BJ (cell line): Measurements from ENCODE around the gene ZFYVE28. TPM values are rescaled to one million over a fixed set of nuclear protein-coding genes. Genes with fewer than 3 reads are reported as not detected.

Source experiments
- CTCF ChIA-PET: fragments of 350-600 bp; formaldehyde crosslinking; extraction: SDS; loops from one replicate; lab custom pipeline; 2021; ENCODE audit warnings: antibody characterized with exemption, inconsistent platforms; lab: Yijun Ruan, JAX
- POLR2A ChIA-PET: fragments of 300-600 bp; sonication (Branson Sonifier 250); formaldehyde crosslinking; extraction: SDS; loops from one replicate; lab custom pipeline; 2021; ENCODE audit warnings: antibody characterized with exemption; lab: Charles Lee
- DNase-seq: peaks from one replicate; pipeline ENCODE4 v3.0.0-alpha.2; 2011; ENCODE audit warnings: low read depth
- H3K27me3 ChIP-seq: 2 replicates; pipeline ENCODE4 v1.6.0; 2011; ENCODE audit warnings: low read length; ENCODE audit not compliant: control insufficient read depth, insufficient read depth
- H3K36me3 ChIP-seq: 2 replicates; pipeline ENCODE4 v1.5.1; 2011; ENCODE audit warnings: low read length; ENCODE audit not compliant: control insufficient read depth, insufficient read depth
- H3K4me3 ChIP-seq: 2 replicates; pipeline ENCODE4 v1.5.1; 2011; ENCODE audit warnings: low read depth, mild to moderate bottlenecking, control low read depth, low read length
- polyA plus RNA-seq: library from polyadenylated mRNA; depleted of rRNA; stranded (reverse); fragments of >200 nt; gene quantifications from 2 replicates; pipeline ENCODE4 v1.2.3, GENCODE V29; 2011
- TF ChIP-seq, protein P1 (sequence below): IDR thresholded peaks from 2 replicates; pipeline ENCODE4 v1.5.1; 2011; ENCODE audit warnings: low read depth, mild to moderate bottlenecking, control low read depth, inconsistent platforms, low read length, moderate library complexity; ENCODE audit not compliant: insufficient read depth

ZFYVE28 gene
- polyA plus RNA-seq, 1 experiment = 4.4 TPM

DNA sequence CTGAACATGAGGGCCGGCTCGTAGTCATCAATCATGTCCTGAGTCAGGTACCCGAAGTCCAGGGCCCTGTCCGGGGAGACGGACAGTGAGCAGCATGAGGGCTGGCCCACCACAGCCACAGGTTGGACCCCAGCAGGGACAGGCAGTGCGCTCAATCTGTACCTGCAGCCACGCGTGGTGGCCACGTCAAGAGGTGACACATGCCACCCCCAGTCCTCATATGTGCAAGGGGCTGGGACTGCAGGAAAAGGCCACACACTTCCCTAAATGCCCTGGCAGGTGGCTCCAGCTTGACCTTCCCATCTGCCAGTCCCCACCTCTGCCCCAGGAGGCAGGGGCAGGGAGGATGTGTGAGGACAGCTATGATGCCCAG, 82.7 kb downstream of the ZFYVE28 start:
- CTCF ChIA-PET = no interaction called here
- no peak for DNase-seq
- H3K4me3 ChIP-seq = no peak overlapping the region

DNA sequence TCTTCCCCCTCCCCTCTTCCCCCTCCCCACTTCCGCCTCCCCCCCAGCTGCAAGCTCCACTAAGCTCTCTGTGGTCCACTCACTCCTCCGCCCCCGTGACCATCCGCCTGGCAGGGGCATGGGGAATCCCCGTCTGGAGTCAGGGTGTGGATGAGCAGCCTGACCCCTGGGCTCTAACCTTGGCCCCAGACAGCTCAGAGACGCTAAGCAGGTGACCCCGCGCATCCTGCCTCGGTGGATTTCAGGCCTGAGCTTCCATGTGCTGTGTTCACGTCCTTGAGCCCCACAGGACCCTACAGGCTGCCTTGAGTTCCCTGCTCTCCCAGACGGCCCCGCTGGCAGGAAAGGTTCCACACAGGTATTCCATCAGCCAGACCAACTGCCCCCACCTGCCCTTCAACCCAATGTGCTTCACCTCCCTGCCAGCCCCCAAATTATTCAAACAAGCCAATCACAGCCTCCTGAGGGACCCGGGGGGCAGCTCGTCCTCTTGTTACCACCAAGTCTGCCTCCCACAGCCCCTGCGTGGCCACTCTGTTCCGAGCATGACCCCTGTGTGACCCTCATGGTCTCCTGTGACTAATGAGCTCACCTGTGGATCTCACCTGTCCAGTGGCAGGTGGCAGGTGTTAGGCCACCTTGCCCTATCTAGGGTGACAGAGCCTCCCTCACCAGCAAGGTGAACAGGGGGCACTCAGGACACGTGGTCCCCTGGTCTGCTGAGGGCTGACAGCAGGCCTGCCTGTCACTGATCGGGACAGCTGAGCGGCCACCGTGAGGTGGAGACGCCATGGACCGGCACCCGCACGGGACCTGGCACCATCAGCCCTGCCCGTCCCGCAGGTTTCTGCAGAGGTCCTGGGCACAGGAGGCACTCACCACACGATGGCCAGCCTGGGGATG, 83.4 kb downstream of the ZFYVE28 start:
- TF ChIP-seq, protein P1, sequence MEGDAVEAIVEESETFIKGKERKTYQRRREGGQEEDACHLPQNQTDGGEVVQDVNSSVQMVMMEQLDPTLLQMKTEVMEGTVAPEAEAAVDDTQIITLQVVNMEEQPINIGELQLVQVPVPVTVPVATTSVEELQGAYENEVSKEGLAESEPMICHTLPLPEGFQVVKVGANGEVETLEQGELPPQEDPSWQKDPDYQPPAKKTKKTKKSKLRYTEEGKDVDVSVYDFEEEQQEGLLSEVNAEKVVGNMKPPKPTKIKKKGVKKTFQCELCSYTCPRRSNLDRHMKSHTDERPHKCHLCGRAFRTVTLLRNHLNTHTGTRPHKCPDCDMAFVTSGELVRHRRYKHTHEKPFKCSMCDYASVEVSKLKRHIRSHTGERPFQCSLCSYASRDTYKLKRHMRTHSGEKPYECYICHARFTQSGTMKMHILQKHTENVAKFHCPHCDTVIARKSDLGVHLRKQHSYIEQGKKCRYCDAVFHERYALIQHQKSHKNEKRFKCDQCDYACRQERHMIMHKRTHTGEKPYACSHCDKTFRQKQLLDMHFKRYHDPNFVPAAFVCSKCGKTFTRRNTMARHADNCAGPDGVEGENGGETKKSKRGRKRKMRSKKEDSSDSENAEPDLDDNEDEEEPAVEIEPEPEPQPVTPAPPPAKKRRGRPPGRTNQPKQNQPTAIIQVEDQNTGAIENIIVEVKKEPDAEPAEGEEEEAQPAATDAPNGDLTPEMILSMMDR = no peak
- DNase-seq = no peak
- POLR2A ChIA-PET = no interaction called here
- H3K36me3 ChIP-seq = no peaks in the 10 kb centered on the region; the same call in 1 of the 2 replicates
- CTCF ChIA-PET = no interaction called here
- no peaks in the 10 kb centered on the region for H3K27me3 ChIP-seq
- no peak overlapping the region for H3K4me3 ChIP-seq

More for the DNA sequence above, 82.7 kb downstream of the ZFYVE28 start:
- no peaks in the 10 kb centered on the region for H3K27me3 ChIP-seq
- TF ChIP-seq, protein P1 = no peak
- POLR2A ChIA-PET = no interaction called here
- H3K36me3 ChIP-seq = no peaks in the 10 kb centered on the region; the same call in 1 of the 2 replicates

DNA sequence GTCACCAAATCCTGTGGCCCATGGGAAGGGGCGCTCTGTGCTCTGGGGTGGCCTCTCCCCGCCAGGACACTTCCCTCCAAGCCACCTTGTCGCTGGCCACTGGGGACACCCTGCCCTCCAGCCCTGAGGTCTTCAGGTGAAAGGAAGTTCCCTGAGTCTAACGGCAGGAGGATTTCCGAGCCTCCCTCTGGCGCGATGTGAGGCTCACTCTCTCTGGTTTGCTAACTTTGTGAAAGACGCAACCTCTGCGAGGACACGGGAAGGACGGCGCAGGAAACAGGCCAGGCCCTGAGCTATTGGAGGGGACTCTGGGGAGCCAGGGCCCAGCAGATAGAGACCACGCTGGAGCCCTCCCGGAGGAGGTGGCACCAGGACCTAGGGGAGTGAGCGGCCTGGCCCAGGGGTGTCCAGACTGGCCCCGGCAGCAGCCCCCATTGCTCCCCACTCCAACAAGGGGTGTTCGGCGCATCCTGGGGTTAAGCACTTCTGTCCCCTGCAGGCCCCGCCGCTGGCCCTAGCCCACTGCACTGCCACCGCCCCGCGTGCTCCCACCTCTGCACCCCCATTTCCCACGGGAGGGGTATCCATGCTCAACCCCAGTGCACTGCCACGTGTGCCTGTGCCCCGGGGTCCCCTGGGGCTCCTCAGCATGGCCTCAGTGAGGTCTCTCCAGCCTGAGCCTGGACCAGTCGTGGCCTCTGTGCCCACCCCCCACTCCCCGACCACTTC, 84.4 kb downstream of the ZFYVE28 start:
- ChIA-PET POLR2A (no interaction called here), CTCF (no interaction called here)
- TF ChIP-seq, protein P1 = no peak
- H3K36me3 ChIP-seq = no peaks in the 10 kb centered on the region; the same call in 1 of the 2 replicates
- no peak overlapping the region for H3K4me3 ChIP-seq
- no peak for DNase-seq
- no peaks in the 10 kb centered on the region for H3K27me3 ChIP-seq

DNA sequence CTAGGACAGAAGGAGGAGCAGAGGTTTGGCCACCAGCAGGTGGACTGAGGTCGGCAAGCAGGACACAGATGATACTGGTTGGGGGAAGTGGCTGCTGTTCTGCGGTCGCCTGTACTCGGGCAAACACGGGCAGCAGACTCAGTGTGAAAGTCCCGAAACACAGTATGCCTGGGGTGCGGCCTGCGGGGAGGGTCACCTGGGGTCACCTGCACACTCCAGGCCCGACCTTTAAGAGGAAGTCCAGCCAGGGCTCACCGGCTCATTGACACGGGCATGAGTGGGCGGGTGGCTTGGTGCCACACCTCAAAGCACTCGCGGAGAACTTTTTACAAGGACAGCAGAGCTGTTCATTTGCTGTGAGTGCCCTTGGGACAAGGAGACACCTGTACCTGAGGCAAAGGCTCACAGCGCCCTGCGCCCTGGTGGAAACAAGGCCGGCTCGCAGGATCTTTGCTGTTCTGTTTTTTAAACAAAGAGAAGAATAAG, 85.0 kb downstream of the ZFYVE28 start:
- Histone ChIP-seq H3K27me3 (no peaks in the 10 kb centered on the region), H3K36me3 (no peaks in the 10 kb centered on the region; the same call in 1 of the 2 replicates), H3K4me3 (no peak overlapping the region)
- ChIA-PET POLR2A (no interaction called here), CTCF (interaction anchor here (0.9 kb wide), 1 partner anchor 40 kb away, joined by 3 read pairs; no protein-coding TSS in a partner anchor)
- TF ChIP-seq, protein P1 = no peak
- no peak for DNase-seq

DNA sequence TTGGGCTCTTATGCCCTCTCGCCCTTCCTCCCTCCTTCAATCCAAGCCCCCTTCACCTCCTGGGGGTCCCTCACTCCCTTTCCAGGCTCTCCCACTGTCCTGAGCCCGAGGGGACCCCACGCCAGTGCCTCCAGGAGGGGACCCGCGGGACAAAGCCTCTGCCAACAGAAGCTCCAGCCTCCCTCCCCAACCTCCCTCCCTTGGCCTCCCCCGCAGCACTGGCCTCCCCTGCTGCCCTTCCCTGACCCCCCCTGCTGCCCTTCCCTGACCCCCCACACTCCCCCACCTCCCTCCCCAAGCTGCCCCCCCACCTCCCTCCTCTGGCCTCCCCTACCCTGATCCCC, 85.5 kb downstream of the ZFYVE28 start:
- no peak for DNase-seq
- Histone ChIP-seq H3K4me3 (no peak overlapping the region), H3K27me3 (no peaks in the 10 kb centered on the region), H3K36me3 (no peaks in the 10 kb centered on the region; the same call in 1 of the 2 replicates)
- TF ChIP-seq, protein P1 = no peak
- ChIA-PET POLR2A (no interaction called here), CTCF (interaction anchor here (0.9 kb wide), 1 partner anchor 41 kb away, joined by 3 read pairs; no protein-coding TSS in a partner anchor)
